NCI-H146 (cell line): ENCODE measurements around the gene CCDC106.
A peak's percentile ranks its signal among the peaks of the same experiment; 100 is the strongest.

Experiments used
- DNase-seq: peaks from one replicate; lab custom pipeline; 2025; lab: John Stamatoyannopoulos, UW

The CCDC106 gene

GRCh38 chr19:55650602-55651230 is 2.7 kb downstream of the CCDC106 start:
- no peak for DNase-seq

DNA sequence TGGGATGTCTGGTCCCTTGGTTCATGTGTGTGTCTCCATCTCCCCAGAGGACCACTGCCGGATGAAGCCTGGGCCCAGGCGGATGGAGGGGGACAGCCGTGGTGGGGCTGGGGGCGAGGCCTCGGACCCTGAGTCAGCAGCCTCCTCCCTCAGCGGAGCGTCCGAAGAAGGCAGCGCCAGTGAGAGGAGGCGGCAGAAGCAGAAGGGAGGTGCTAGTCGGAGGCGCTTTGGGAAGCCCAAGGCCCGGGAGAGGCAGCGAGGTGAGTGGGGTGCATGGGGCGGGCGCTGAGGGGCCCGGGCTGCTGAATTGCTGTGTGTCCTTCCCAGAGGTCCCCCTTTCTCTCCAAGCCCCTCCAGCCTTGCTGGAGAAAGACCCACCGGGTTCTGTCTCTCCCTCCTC is 3.2 kb downstream of the CCDC106 start:
- no peak for DNase-seq

DNA sequence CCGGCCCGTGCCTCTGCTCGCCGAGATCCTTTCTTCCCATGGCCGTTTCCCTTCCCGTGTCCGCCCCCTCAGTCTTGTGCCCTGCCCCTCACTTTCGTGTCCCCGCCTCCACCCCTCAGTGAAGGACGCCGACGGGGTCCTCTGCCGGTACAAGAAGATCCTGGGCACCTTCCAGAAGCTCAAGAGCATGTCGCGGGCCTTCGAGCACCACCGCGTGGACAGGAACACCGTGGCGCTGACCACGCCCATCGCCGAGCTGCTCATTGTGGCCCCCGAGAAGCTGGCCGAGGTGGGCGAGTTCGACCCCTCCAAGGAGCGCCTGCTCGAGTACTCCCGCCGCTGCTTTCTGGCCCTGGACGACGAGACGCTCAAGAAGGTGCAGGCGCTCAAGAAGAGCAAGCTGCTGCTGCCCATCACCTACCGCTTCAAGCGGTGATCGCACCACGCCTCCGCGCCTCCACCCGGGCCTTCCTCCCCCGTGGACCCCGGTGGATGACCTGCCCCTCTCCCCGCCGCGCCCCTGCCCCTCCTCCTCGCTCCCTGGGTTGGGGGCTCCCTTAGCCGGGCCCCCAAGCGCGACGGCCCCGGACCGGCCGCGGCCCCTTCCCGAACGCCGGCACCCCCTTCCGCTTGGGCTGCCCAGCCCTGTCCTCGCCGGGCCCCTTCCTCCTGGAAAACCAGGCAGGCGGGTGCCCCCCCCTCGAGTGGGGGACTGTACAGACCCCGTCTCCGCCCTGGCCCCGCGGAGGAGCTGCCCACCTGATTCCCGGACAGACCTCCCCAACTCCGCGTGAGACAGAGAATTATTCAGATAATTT is 4.5 kb downstream of the CCDC106 start:
- DNase-seq: no peak

- peak; percentile 99 for DNase-seq
Measured at GRCh38 chr19:55653651-55654322, 5.8 kb downstream of the CCDC106 start.

- peak; percentile 100 for DNase-seq
Measured at GRCh38 chr19:55654323-55654867, 6.4 kb downstream of the CCDC106 start.

DNA sequence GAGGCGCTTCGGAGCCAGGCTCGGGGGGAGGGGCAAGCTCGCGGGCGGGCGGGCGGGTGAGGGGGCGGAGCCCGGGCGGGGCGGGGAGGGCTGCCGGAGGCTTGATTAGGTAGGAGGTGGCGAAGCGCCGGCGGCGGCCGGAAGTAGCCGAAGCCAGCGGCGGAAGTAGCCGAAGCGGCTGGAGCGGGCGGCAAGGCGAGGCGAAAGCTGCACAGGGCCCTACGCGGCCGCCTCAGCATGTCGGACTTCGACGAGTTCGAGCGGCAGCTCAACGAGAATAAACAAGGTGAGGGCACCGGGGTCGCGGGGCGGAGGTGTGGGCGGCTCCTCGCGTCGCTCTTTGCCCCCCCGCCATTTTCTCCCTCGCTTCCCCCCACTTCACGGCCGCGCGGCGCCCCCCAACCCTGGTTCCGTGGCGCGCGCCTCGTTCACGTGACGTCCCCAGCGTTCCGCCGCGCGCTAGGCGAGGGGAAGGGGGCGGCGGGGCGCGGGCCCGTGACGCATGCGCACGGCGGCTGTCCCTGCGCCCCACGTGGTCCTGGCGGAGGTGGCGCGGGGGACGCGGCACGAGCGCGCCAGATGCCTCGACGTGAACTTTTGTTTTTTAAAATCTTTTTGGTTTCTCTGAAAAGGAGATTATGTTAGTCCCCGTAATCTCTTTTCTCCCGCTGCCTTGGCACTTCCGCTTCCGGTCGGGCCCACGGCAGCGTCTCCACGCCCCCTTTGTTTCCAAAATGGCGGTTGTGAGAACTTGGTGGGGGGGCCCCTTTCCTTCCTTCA is 7.0 kb downstream of the CCDC106 start, which contains the start of gene U2AF2:
Gene U2AF2 (plus strand): TSS at position 168 of the 780 bp plus-strand sequence. CDS start 70 bp downstream, at position 238.
- DNase-seq: peak; percentile 97

- DNase-seq: no peak
Measured at GRCh38 chr19:55655648-55656040, 7.6 kb downstream of the CCDC106 start.

DNA sequence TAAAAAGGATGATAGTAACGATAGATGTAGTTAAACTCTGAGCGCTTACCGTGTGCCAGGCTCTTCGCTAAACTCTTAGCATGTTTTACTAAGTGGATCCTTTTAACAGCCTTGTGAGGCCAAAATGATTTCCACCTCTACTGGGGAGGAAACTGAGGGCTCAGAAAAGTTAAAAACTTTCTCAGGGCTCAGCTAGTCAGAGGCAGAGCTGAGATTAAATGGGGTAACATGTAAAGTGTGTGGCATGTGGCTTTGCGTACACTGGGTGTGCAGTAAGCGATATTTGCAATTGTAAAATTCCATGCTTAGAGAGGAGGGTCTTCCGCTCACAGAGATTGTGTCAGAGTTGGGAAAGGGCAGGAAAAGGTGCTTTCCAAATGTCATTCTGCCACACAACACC is 8.5 kb downstream of the CCDC106 start:
- DNase-seq: no peak

GRCh38 chr19:55656988-55657747 is 9.2 kb downstream of the CCDC106 start:
- DNase-seq: no peak

DNA sequence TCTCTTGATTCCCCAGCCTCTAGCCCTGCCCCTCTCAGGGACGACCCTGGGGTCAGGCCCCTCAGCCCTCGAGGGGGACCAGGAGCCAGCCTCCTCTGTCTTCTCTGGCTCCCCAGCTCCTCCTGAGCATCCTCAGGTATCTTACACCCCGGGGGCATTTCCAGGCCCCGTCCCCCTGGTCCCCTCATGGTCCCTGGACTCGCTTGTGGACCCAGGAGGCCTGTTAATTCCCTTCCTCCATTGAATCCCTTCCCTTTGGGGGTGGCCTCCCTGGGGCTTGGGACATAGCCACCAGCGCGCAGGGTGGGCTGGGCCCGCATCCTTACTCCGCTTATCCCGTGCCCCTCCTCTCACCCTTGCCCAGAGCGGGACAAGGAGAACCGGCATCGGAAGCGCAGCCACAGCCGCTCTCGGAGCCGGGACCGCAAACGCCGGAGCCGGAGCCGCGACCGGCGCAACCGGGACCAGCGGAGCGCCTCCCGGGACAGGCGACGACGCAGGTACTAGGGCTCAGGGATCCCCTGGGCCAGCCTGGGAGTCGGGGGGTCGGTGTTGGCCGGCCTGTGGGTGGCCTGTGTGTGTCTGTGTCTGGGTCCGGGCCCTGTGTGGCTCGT is 10.9 kb downstream of the CCDC106 start:
- no peak for DNase-seq

DNA sequence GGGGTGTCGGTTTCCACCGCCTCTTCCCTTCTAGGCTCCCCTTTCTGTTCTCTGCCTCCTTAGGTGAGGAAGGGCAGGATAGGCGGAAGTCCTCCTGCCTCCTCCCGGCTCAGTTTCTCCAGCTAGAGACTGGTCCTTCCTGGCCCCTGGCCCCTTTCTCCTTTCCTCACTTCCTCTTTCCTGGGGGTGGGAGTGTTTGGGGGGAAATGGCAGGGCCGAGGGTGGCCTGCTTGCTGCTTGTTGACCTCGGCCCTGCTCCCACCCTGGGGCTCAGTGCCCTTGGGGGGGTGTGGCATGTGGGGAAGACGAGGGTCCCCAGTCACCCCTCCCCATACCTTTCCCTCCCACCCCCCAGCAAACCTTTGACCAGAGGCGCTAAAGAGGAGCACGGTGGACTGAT is 11.8 kb downstream of the CCDC106 start:
- no peak for DNase-seq

DNA sequence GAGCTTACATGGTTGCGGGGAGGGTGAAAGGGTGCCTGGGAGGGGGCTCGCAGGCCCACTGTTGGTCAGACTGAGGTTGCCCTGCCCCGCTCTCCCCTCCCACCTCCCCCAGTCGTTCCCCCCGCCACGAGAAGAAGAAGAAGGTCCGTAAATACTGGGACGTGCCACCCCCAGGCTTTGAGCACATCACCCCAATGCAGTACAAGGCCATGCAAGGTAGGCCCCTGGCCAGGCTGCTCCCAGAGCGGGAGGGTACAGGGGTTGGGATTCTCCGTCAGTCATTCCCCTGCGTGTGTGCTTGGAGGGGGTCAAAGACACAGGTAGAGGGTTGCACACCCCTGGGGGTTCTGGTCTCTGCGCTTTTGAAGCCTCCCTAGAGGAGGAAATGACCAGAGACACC is 12.4 kb downstream of the CCDC106 start:
- DNase-seq: no peak

- DNase-seq: no peak
Measured at GRCh38 chr19:55660991-55661390, 13.0 kb downstream of the CCDC106 start.

DNA sequence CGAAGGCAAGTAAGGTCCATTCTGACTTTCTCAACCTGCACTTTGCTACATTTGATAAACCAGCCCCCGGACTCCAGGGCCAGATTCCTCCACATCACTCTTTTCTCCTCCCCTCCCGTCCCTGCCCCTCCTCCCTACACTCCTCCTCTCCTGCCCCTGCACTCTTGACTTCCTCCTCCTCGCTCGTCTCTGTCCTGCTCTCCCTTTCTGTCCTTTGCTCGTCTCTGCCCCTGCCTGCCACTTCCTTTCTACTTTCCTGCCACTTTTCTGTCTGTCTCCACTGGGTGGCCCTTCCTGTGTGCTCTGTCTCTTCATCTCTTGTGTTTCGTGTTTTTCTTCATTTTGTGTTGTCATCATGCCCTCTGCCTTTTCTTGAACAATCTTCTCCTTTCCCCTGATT is 13.8 kb downstream of the CCDC106 start:
- DNase-seq: no peak

- DNase-seq: no peak
Measured at GRCh38 chr19:55663846-55664536, 16.0 kb downstream of the CCDC106 start.

GRCh38 chr19:55666343-55667005 is 18.5 kb downstream of the CCDC106 start:
- no peak for DNase-seq

- no peak for DNase-seq
Measured at GRCh38 chr19:55667006-55667381, 19.0 kb downstream of the CCDC106 start.

DNA sequence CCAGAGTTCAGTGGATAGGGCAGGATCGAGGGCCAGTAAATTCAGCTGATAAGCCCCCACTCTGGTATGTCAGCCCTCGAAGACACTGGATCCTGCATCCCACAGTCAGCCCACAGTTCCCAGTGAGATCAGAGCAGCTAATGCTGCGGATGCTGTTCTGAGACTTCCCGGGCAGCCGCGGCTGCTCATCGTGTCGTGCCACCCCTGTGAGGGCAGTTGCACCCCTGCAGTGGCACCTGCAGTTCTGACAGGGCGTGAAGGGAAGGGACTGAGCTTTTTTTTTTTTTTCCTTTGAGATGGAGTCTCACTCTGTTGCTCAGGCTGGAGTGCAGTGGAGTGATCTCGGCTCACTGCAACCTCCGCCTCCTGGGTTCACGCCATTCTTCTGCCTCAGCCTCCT is 19.5 kb downstream of the CCDC106 start:
- no peak for DNase-seq

DNA sequence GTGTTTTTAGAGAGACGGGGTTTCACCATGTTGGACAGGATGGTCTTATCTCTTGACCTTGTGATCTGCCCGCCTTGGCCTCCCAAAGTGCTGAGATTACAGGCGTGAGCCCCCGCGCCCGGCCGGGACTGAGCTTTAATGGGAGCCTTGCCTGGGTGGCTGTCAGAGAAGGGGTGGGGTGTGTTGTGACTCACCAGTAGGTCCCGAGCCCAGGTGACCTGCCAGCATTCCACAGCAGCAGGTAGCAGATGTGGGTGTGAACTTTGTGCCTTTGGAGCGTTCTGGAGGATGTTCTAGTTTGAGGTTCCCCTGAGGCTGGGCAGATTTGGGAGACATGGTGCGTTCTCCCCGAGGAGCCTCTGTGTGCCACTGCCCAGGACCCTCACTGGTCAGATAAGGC is 19.9 kb downstream of the CCDC106 start:
- no peak for DNase-seq
